Activated B cell treated with CpG ODN at 0.5 μM for 24 hours (primary cell): ENCODE data around the gene COQ10A. TPM values are rescaled to one million over a fixed set of nuclear protein-coding genes. Genes with fewer than 3 reads are reported as not detected.

Experiments
- ATAC-seq: fragments of 200-7000 bp; cut with Tn5 transposase; one replicate; pipeline ENCODE4 v1.10.0; 2021; ENCODE audit warnings: low read depth, mild to moderate bottlenecking, moderate library complexity
- CTCF ChIA-PET: fragments of 350-600 bp; sonication (Branson Sonifier 250); formaldehyde crosslinking; loops from one replicate; lab custom pipeline; 2021; ENCODE audit warnings: antibody characterized with exemption; lab: Charles Lee
- POLR2A ChIA-PET: fragments of 350-600 bp; sonication (Branson Sonifier 250); formaldehyde crosslinking; loops from one replicate; lab custom pipeline; 2021; ENCODE audit warnings: antibody characterized with exemption; lab: Charles Lee
- DNase-seq: peaks from one replicate; pipeline ENCODE4 v3.0.0; 2022
- H3K27ac Mint-ChIP-seq: one replicate; pipeline ENCODE4 v1.8.0; 2020; ENCODE audit warnings: mixed read lengths
- H3K27me3 Mint-ChIP-seq: one replicate; pipeline ENCODE4 v1.8.0; 2021; ENCODE audit warnings: mixed read lengths
- H3K36me3 Mint-ChIP-seq: one replicate; pipeline ENCODE4 v1.8.0; 2021; ENCODE audit warnings: low read depth, mixed read lengths
- H3K4me1 Mint-ChIP-seq: one replicate; pipeline ENCODE4 v1.8.0; 2021; ENCODE audit warnings: mixed read lengths
- H3K4me3 Mint-ChIP-seq: one replicate; pipeline ENCODE4 v1.8.0; 2020; ENCODE audit warnings: mild to moderate bottlenecking, mixed read lengths
- H3K9me3 Mint-ChIP-seq: one replicate; pipeline ENCODE4 v1.8.0; 2020; ENCODE audit warnings: mixed read lengths
- intact Hi-C: fragments of 100-400 bp; cut with micrococcal nuclease; formaldehyde crosslinking; loops from one replicate; pipeline ENCODE4 v1.15.1; 2024
- total RNA-seq: library from RNA; stranded (reverse); gene quantifications from 2 replicates; pipeline ENCODE4 v1.2.3, GENCODE V29; 2022
- TF ChIP-seq, protein P1 (sequence below): fragments of 200-600 bp; IDR thresholded peaks from one replicate; pipeline ENCODE4 v1.8.0; 2022; ENCODE audit warnings: antibody characterized with exemption, mild to moderate bottlenecking

COQ10A gene
- total RNA-seq, 1 donor from 2014 or later: 35.6 TPM

DNA sequence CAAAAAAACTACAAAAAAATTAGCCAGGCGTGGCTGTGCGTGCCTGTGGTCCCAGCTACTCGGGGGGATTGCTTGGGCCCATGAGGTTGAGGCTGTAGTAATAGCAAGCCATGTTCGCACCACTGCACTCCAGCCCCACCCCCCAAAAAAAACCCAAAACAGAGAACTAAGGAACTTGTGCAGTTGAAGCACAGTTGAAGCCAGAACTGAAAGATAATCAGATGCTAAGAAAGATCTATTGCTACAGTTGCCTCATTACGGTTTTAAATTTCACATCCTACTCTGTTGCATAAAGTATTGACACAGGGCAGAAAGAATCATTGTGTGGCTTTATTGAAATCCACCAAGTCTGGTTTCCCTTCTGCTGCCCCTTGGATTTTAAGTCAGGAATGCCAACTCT lies 29.6 kb downstream of the COQ10A start:
- intact Hi-C loops: no loop called here
- CTCF ChIA-PET: interaction anchor here (1.4 to 1.9 kb wide), 2 partner anchors 19 to 168 kb away, joined by 3 to 8 read pairs; no protein-coding TSS in a partner anchor

DNA sequence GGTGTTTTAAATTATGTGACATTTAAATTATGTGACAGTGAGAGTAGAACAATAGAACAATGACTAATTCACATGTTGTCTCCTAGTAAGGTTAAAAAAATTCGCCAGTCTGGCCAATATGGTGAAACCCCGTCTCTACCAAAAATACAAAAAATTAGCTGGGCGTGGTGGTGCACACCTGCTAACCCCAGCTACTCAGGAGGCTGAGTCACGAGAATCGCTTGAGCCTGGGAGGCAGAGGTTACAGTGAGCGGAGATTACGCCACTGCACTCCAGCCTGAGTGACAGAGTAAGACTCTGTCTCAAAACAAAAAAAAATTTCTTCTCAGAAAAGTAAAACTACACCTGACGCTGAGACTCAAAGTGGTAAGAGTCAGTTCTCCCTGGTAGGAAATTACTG lies 30.7 kb downstream of the COQ10A start:
- Mint-ChIP-seq H3K27me3 (no peaks in the 10 kb centered on the region), H3K9me3 (no peaks in the 10 kb centered on the region), H3K4me1 (peaks cover 60% of the 10 kb centered on the region), H3K4me3 (peak overlapping the region; percentile 60), H3K27ac (no peak overlapping the region), H3K36me3 (peaks cover 36% of the 10 kb centered on the region)
- no peak for DNase-seq
- CTCF ChIA-PET: interaction anchor here (1.4 to 1.9 kb wide), 2 partner anchors 18 to 167 kb away, joined by 3 to 8 read pairs; no protein-coding TSS in a partner anchor
- intact Hi-C loops: no loop called here
- TF ChIP-seq, protein P1, sequence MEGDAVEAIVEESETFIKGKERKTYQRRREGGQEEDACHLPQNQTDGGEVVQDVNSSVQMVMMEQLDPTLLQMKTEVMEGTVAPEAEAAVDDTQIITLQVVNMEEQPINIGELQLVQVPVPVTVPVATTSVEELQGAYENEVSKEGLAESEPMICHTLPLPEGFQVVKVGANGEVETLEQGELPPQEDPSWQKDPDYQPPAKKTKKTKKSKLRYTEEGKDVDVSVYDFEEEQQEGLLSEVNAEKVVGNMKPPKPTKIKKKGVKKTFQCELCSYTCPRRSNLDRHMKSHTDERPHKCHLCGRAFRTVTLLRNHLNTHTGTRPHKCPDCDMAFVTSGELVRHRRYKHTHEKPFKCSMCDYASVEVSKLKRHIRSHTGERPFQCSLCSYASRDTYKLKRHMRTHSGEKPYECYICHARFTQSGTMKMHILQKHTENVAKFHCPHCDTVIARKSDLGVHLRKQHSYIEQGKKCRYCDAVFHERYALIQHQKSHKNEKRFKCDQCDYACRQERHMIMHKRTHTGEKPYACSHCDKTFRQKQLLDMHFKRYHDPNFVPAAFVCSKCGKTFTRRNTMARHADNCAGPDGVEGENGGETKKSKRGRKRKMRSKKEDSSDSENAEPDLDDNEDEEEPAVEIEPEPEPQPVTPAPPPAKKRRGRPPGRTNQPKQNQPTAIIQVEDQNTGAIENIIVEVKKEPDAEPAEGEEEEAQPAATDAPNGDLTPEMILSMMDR: no peak
- POLR2A ChIA-PET: interaction anchor here (0.6 to 0.9 kb wide), 2 partner anchors 32 to 87 kb away, joined by 3 to 8 read pairs; no protein-coding TSS in a partner anchor
- no peak for ATAC-seq

More for the DNA sequence above, 29.6 kb downstream of the COQ10A start:
- Mint-ChIP-seq H3K36me3 (peaks cover 41% of the 10 kb centered on the region), H3K27ac (peak overlapping the region; percentile 80), H3K4me1 (peaks cover 51% of the 10 kb centered on the region), H3K9me3 (no peaks in the 10 kb centered on the region), H3K27me3 (no peaks in the 10 kb centered on the region), H3K4me3 (peak overlapping the region; percentile 50)
- TF ChIP-seq, protein P1: no peak
- DNase-seq (no peak), ATAC-seq (no peak)
- POLR2A ChIA-PET: interaction anchor here (0.7 to 0.8 kb wide), 2 partner anchors 9 to 154 kb away, joined by 3 to 4 read pairs; no protein-coding TSS in a partner anchor

DNA sequence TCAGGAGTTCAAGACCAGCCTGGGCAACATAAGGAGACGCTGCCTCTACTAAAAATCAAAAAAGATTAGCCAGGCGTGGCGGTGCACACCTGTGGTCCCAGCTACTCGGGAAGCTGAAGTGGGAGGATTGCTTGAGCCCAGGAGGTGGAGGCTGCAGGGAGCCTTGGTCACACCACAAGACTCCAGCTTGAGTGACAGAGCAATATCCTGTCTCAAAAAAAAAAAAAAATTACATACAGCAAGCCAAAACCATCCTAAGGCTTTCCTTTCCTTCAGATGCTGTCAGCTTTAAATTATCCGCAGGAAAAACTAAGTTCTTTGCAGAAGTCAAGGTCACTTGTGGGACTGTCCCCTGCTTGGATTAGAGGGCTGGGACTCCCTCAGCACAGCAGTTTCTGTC lies 32.1 kb downstream of the COQ10A start:
- DNase-seq (no peak), ATAC-seq (no peak)
- Mint-ChIP-seq H3K27ac (peak overlapping the region; percentile 97), H3K4me3 (peak overlapping the region; percentile 96), H3K27me3 (no peaks in the 10 kb centered on the region), H3K36me3 (peaks cover 30% of the 10 kb centered on the region), H3K9me3 (no peaks in the 10 kb centered on the region), H3K4me1 (peaks cover 59% of the 10 kb centered on the region)
- ChIA-PET POLR2A (interaction anchor here (0.6 to 3.2 kb wide), 9 partner anchors 31 to 386 kb away, joined by 3 to 18 read pairs (median 5); partner anchors contain the start of genes IL23A, STAT2 and ZC3H10), CTCF (interaction anchor here (1.1 to 1.4 kb wide), 4 partner anchors 106 to 165 kb away, joined by 3 to 5 read pairs (median 4); partner anchors contain the start of gene SMARCC2)
- intact Hi-C loops: no loop called here
- TF ChIP-seq, protein P1: no peak

DNA sequence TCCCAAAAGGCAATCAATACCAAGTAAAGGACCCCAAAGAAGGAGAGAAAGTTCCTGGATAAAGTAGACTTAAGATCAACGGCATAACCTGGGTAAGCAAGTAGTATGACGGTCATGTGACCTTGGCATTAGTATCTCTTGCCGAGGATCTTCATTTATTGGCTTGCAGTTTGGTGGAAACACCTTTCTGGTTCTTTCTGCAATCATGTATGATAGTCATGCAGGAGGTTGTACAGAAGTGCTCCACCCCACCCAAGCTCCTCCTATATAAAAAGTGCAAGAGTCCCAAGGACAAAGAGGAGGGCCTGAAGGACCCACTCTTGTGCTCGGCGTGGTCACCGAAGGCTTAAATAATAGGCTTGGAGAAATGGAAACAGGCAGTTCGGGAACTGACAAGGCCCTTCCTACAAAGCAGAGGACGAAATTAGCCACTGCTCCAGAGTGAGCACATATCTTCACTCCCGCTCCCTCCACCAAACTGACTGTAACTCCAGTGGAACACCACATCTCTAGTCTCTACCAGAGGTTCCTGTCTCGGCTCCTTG lies 32.6 kb downstream of the COQ10A start:
- ChIA-PET CTCF (interaction anchor here (1.1 to 1.4 kb wide), 2 partner anchors 111 to 165 kb away, joined by 3 to 4 read pairs; no protein-coding TSS in a partner anchor), POLR2A (interaction anchor here (0.6 to 3.2 kb wide), 18 partner anchors 8 to 470 kb away, joined by 3 to 18 read pairs (median 6); partner anchors contain the start of genes DNAJC14, ESYT1, IL23A and PAN2)
- Mint-ChIP-seq H3K36me3 (peaks cover 26% of the 10 kb centered on the region), H3K27me3 (no peaks in the 10 kb centered on the region), H3K4me3 (peak overlapping the region; percentile 96), H3K9me3 (no peaks in the 10 kb centered on the region), H3K4me1 (peaks cover 59% of the 10 kb centered on the region), H3K27ac (peak overlapping the region; percentile 97)
- DNase-seq (no peak), ATAC-seq (no peak)
- intact Hi-C loops: no loop called here
- TF ChIP-seq, protein P1: no peak
